ENCODE measurements around the gene KLK14.

Gene KLK14

GRCh38 chr19:51090471-51090870 is 7.8 kb upstream of the KLK14 start:
- DNase-seq (ENCODE audit: low read depth) = no peak

GRCh38 chr19:51089786-51090185 is 7.1 kb upstream of the KLK14 start:
- no peak overlapping the region for H3K4me3 ChIP-seq (ENCODE audit: low read depth, low read length)
- no peak for DNase-seq (ENCODE audit: low read depth)
- TF ChIP-seq CTCF (IDR thresholded peaks at IDR 0.05; ENCODE audit: insufficient read depth, low read depth, low read length, missing control alignments) = no peak

More at GRCh38 chr19:51090471-51090870, 7.8 kb upstream of the KLK14 start:
- TF ChIP-seq CTCF (IDR thresholded peaks at IDR 0.05; ENCODE audit: insufficient read depth, low read depth, low read length, missing control alignments) = no peak
- H3K4me3 ChIP-seq (ENCODE audit: low read depth, low read length) = no peak overlapping the region

- DNase-seq (ENCODE audit: low read depth) = no peak
- H3K4me3 ChIP-seq (ENCODE audit: low read depth, low read length) = no peak overlapping the region
- TF ChIP-seq CTCF (IDR thresholded peaks at IDR 0.05; ENCODE audit: insufficient read depth, low read depth, low read length, missing control alignments) = no peak
These were observed 3.6 kb upstream of the KLK14 start for GRCh38 chr19:51086153-51086850.

GRCh38 chr19:51084505-51084904 is 1.8 kb upstream of the KLK14 start:
- H3K4me3 ChIP-seq (ENCODE audit: low read depth, low read length) = no peak overlapping the region
- no peak for DNase-seq (ENCODE audit: low read depth)
- TF ChIP-seq CTCF (IDR thresholded peaks at IDR 0.05; ENCODE audit: insufficient read depth, low read depth, low read length, missing control alignments) = no peak

GRCh38 chr19:51083783-51084182 is 1.1 kb upstream of the KLK14 start:
- DNase-seq (ENCODE audit: low read depth) = no peak
- TF ChIP-seq CTCF (IDR thresholded peaks at IDR 0.05; ENCODE audit: insufficient read depth, low read depth, low read length, missing control alignments) = no peak
- H3K4me3 ChIP-seq (ENCODE audit: low read depth, low read length) = no peak overlapping the region

GRCh38 chr19:51083181-51083580 is 494 bp upstream of the KLK14 start:
- H3K4me3 ChIP-seq (ENCODE audit: low read depth, low read length) = no peak overlapping the region
- TF ChIP-seq CTCF (IDR thresholded peaks at IDR 0.05; ENCODE audit: insufficient read depth, low read depth, low read length, missing control alignments) = no peak
- no peak for DNase-seq (ENCODE audit: low read depth)

- TF ChIP-seq CTCF (IDR thresholded peaks at IDR 0.05; ENCODE audit: insufficient read depth, low read depth, low read length, missing control alignments) = no peak
- no peak for DNase-seq (ENCODE audit: low read depth)
- H3K4me3 ChIP-seq (ENCODE audit: low read depth, low read length) = no peak overlapping the region
These were observed 1.2 kb downstream of the KLK14 start for GRCh38 chr19:51081476-51081875.
